NCI-H82 treated with DMSO at 0.1 percent for 48 hours (cell line): Measurements from ENCODE around the gene PFKL.

Source experiments
- DNase-seq: peaks from one replicate; lab custom pipeline; 2025; ENCODE audit not compliant: unreplicated experiment; lab: John Stamatoyannopoulos, UW

PFKL gene

DNA sequence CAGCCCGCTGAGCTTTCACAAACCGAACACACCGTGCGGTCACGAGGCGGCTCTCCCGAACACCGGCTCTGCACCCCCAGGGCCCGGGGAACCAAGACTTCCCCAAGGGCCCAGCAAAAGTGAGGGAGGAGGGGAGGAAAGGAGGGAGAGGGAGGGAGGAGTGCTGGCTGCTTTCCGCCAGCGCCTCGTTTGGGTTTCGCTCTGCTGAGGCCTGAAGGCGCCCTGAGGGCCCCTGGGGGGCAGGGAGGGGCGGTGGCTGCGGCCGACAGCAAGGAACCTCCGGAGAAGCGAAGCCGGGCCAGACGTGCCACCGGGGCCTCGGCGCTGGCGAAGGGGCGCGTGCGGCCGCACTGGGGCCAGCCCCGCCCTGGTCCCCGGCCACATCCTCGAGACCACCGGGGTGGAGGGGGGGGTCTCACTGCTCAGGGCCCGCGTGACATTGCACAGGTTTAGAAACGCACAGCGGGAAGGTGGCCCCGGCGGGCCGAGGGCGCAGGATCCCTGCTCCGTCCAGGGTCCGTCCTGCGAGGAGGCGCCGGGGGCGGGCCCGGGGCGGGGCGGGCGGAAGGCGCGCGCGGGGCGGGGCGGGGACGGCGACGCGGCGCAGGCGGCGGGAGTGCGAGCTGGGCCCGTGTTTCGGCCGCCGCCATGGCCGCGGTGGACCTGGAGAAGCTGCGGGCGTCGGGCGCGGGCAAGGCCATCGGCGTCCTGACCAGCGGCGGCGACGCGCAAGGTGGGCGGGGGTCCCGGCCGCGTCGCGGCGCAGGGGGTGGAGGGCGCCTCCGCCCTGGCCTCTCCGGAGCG, at the start of gene PFKL:
Gene PFKL, plus strand, starts transcription at position 596 of the 804 bp plus-strand sequence. Its CDS starts 53 bp downstream, at position 649.
- DNase-seq, result no peak

- no peak for DNase-seq
Measured at GRCh38 chr21:44253832-44254710, 45.8 kb upstream of the PFKL start.

DNA sequence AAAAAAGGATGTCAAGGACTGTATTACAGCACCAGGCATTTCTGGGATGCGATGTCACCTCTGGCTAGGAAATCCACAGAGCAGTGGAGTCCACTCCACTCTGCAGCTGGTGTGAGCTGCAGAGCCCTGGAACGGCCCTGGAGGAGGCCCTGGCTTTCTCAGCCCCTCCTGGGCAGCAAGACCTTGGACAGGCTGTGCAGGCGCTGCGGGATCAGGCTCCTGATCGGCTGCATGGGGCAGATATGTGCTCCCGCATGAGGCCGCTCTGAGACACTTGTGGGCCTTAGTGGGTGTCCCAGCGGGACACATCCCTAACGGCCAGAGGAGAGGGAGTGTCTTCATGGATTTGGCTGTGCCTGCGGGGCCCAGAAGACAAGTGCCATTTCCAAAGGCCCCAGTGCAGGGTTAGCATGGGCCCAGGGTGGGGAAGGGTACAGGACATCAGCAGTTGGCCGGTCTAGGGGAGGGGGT, 44.3 kb upstream of the PFKL start:
- no peak for DNase-seq

DNA sequence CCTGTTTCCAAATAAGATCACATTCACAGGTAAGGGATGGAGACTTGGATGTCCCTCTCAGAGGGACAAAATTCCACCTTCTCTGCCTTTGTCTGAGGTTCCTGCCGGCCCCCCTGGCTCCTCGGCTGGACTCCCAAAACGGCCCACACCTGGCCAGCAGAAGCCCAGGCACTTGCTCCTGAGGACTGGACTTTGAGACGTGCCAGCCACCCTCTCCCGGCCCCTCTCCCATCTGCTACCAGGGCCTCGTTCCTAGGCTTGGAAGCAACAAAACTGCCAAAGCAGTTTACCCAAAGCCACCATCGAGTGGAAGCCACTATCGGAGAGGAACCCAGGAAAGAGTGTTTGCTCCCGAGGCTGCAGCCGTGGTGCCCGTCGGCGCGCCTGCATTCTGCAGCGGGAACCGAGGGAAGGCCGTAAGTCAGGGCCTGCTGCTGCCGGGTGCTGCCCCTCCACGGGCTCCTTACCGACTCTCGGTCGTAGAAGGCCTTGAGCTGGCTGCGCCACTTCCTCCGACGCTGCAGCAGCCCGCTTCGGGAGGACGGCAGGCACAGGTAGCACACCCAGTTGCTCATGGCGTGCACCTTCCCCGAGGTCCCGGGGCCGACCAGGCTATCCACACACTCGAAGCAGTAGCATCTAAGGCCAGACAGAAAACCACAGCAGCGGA, 41.7 kb upstream of the PFKL start:
- no peak for DNase-seq

DNA sequence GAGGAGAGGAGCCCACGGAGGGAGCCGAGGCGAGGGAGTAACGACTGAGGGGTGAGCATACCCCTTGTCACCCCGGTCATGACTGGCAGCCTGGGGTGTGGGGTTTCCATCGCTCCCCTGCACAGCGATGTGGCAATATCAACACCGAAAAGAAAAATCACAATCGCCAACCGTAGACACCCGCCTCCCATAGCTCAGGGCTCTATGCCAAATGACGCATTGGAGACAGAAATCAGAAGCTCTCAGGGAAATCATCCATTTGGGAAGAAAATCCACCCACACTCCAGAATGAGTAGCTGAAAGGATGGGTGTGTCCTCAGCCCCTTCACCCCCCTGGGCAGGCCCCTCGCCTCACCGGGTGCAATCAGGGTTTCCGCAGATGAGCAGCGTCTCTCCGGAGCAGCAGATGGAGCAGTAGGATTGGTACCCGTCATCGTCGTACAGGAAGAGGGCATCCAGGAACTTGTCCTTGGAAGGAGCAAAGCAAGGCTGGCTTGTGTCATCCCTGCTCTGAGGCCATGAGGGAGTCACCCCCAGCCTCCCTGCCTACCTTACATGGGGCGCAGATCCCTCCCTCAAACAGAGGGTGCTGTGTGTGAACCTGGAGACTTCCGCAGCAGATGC, 40.7 kb upstream of the PFKL start:
- no peak for DNase-seq

DNA sequence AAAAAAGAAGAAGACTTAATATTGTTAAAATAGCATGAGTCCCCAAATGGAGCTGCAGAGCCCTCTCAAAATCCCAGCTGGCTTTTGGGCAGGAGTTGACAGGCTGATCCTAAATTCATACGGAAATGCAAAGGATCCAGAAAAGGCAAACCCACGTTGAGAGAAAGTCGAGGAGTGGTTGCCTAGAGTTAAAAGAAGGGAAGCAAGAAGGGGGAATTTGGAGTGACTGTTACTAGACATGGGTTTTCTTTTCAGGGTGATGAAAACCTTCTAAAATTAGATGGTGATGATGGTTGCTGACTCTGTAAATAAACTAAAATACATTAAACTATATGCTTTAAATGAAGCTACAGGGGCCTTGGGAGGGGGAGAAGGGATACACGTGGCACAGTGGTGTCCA, 39.8 kb upstream of the PFKL start:
- DNase-seq, result no peak

DNA sequence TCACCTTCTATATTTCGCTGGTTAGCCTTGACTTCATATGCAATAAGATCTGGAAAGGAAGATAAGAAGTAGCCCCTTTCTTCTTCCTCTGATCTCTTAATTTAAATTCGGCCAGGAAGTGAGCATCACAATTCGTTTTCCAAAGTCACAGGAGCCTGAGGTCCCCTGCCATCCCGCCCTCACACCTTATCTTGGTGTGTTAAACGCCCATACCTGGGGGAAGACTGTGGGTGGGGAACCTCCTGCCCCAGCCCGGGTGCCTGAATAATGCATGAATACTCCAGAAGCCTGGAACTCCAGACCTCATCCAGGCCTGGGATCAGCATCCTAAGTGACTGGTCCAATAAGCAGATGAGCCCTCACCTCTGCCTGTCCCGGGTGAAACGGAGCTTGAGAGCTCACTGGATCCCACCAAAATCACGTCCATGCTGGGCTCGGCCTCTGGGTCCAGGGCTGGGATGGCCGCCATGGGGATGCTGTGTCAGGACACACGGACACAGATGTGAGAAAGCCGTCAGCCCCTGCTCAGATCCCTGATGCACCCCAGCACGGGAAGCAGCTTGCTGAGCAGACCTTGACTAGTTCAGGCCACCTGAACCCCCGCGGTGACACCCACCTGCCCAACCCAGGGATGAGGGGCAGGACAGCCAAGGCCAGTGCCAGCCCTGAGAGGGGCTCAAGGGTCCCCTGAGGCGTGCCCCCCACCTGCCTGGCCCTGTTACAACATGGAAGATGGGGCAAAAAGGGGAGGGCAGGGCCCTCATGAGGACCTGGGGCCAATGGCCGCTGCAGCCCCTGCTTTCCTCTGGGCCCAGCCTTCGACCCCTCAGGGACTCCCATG, 38.8 kb upstream of the PFKL start:
- no peak for DNase-seq

DNA sequence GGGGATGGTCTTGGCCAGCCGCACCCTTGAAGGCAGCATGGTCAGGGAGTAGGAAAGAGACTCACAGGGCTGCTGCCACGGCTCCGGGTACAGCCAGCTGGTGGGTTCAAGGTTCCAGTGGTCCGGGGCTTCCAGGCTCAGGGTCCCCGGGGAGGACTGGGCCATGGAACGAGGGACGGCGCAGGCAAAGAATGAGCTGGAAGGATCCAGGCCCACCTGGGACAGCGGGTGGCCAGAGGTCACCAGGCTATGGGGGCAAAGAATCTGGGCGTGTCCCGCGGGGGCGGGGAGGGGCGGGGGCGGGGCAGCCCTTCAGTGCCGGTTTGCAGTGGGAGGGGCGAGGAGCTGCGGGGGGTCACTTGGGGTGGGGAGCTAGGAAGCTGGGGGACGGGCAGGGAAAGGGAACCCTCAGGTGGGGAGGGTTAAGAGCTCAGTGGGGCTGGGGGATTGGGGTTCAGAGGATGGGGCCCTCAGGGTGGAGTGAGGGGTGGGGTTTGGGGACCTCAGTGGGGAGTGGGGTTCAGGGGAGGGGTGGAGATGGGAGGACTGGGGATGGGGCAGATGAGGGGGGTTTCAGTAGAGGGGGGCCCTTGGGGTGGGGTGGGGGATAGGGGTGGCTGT, 38.1 kb upstream of the PFKL start, which contains the start of gene DNMT3L:
Gene DNMT3L, minus strand, starts transcription at position 223 of the 621 bp plus-strand sequence. CDS start 638 bp downstream, outside the sequence.
- no peak for DNase-seq

DNA sequence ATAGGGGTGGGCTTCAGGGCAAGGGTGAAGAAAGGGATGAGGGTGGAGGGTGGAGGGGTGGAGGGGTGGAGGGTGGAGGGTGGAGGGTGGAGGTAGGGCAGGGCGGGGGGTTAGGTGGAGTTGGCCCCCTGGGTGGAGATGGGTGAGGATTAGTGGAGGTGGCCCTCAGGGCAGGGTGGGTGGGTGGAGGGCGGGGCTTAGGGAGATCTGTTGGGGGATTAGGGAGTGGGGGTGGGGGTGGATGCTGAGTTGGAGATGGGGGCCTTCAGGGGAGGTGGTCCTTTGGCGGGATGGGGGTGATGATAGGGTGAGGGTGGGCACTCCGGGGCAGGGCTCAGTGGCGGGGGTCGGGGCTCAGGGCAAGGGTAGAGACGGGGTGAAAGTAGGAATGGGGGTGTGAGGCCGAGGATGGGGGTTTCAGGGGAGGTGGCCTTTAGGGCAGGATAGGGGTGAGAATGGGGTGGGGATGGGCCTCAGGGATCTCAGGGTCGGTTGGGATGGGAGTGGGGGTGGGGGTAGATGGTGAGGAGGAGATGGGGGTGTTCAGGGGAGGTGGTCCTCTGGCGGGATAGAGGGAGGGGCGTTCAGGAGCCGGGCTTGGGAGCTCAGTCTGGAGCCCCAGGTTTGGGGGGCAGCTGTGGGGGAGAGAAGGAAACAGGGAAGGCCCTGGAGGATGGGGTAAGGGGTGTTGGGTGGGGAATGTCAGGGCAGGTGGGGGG, 37.4 kb upstream of the PFKL start:
- DNase-seq, result peak; percentile 68

GRCh38 chr21:44263221-44263760, 36.6 kb upstream of the PFKL start:
- peak; percentile 77 for DNase-seq

GRCh38 chr21:44263768-44264167, 36.1 kb upstream of the PFKL start:
- peak; percentile 84 for DNase-seq

DNA sequence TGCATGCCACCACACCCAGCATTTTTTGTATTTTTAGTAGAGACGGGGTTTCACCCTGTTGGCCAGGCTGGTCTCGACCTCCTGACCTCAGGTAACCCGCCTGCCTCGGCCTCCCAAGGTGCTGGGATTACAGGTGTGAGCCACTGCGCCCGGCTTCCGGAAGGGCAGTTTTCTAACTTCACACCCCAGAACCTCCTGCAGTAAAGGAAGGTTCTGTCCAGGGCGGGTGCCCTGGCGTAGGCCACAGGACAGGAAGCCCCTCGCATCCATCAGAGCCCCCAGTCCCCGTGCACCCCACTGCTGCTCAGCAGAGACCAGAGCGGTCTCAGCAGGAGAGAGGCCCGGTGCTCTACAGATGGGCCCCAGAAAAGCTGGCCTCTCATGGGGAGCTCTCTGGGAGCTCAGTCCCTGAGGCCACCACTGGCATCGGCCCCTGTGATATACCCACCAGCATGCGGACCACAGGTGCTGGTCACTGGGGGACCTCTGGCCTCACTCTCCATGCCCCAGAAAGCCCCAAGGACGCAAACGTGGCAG, 34.1 kb upstream of the PFKL start:
- DNase-seq, result no peak

DNA sequence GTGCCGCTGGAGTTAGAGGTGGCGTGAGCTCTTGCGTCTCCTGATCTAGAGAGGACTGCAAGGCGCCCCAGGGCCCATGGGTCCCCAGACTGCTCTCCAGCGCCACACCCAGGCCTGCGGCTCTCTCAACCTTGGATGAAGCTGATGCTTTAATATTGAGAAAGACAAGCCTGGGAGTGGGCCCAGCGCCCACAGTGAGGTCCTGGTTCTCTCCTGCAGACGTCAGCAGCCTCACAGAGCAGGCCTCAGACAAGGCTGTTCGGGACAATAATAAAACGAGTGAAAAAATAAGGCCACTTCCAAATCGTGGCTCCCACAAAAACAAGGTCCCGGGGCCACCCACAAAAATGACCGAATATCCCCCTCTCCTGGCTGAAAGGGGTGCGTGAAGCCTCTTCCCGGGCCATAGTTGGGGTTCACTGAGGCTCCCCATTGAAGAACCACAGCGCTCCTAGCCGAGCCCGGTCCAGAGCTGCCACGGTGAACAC, 32.2 kb upstream of the PFKL start:
- DNase-seq, result no peak

DNA sequence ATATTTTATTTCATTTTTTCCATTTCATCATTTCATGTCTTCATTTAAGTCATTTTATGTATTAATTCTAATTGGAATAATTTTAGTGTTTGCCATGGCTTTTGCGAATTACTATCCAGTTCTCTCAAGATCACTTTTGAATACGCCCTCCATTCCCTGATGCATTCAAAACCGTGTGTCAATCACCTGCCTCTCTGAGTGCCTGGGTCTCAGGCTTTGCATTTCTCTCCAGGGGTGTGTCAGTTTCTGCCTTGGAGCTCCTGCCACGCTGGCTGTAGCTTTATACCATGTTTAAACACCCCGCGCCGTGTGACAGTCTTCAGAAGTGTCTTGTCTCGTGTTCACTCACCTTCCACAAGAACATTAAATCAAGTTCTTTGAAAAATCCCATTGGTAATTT, 30.8 kb upstream of the PFKL start:
- DNase-seq, result no peak

- DNase-seq, result no peak
Measured at GRCh38 chr21:44271558-44272283, 28.1 kb upstream of the PFKL start.

DNA sequence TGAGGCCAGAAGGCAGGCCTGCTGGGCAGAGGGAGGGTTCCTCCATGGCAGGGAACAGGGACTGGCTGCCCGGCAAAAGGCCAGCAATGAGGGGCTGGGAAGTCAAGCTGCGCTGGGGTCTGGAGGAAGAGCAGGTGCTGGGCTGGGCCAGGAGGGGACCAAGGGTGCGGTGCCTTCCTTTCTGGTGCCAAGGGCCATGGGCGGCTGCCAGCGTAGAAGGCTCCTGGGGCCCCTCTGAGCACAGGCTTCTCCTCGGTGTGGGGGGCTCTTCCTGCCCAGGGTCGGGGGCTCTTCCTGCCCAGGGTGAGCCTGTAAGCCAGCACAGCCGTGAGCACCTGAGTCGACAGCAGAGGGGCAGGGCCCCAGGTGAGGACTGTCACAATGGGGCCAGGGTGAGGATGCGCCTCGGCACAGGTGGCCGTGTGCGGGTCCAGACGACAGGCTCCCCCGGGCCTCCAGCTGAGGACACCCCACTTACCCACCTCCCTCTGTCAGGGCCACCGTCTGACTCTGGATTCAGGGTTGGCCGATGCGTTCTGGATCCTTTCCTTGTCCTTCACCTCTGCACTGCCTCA, 27.5 kb upstream of the PFKL start:
- DNase-seq, result no peak

DNA sequence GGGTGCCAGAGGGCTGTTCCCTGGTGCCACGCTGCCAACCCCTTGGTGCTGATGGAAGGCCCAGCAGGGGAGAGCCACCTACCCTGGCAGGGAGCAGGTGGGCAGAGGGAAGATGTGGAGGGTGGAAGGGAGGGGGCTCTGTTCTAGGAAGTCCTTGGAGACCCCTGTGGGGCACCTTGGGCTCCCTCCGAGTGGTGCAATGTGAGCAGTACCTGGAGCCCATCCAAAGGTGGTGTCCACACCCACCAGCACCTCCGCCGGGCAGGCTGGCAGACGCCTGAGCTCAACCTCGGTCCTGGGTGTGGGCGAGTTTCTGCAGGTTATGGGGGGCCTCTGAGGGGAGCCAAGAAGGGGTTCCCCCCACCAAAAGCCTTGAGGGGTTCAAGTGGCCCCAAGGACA, 26.8 kb upstream of the PFKL start:
- DNase-seq, result no peak
